ENCODE data around the gene XKR7. TPM values are rescaled to one million over a fixed set of nuclear protein-coding genes. Genes with fewer than 3 reads are reported as not detected.
"Not testable (repeated sequence)": the region's sequence is repeated elsewhere in the genome, so short reads cannot be mapped to it uniquely, and the experiment has no call there.

The XKR7 gene
- total and polyA plus RNA-seq, 10 of the 15 experiments (the other 5 are each of a cell fraction or from before 2014, with no cell fraction given): not detected

GRCh38 chr20:32033316-32033715, 65.4 kb downstream of the XKR7 start:
- in situ Hi-C loops (cut with MboI): loop anchor here (5.0 kb wide), 1 partner anchor 59 kb away; no protein-coding TSS in a partner anchor
- Histone ChIP-seq H3K36me3 (ENCODE audit: control insufficient read depth in 2 of 2, insufficient read depth in 2 of 2, low read length in 1 of 2) (no peaks in the 10 kb centered on the region), H3K79me2 (ENCODE audit: control insufficient read depth, insufficient read depth, low read length) (no peaks in the 10 kb centered on the region), H3K4me2 (ENCODE audit: control insufficient read depth, insufficient read depth) (no peak overlapping the region), H4K20me1 (ENCODE audit: control insufficient read depth, insufficient read depth) (no peaks in the 10 kb centered on the region), H3K27ac (ENCODE audit: control insufficient read depth, insufficient read depth) (no peak overlapping the region), H3K27me3 (replicated peaks in 1 of 2; ENCODE audit: control insufficient read depth in 2 of 2, insufficient read depth in 2 of 2, low read length in 1 of 2) (no peaks in the 10 kb centered on the region; a peak in 1 of 4 replicates), H3K9me3 (replicated peaks; ENCODE audit: control insufficient read depth, insufficient read depth, low read length) (peaks cover 5% of the 10 kb centered on the region; the same call in 2 of the 3 replicates), H3K9ac (ENCODE audit: control insufficient read depth, insufficient read depth, low read length) (no peak overlapping the region), H3K4me1 (ENCODE audit: control insufficient read depth, insufficient read depth, low read length) (peaks cover 28% of the 10 kb centered on the region), H2AFZ (ENCODE audit: control insufficient read depth, low read depth, low read length) (no peak overlapping the region), H3K4me3 (no peak overlapping the region)
- no peak for TF ChIP-seq HSF1 (IDR thresholded peaks at IDR 0.05; ENCODE audit: low read depth, low read length)
- no peak for TF ChIP-seq BACH1 (IDR thresholded peaks at IDR 0.05; ENCODE audit: borderline replicate concordance)
- no peak for TF ChIP-seq ATF3 (IDR thresholded peaks at IDR 0.05; ENCODE audit: borderline replicate concordance, extremely low read depth, low read depth, low read length)
- no peak for TF ChIP-seq TCF3 (IDR thresholded peaks at IDR 0.05; ENCODE audit: borderline replicate concordance, insufficient read depth, low read depth, low read length)
- TF ChIP-seq KDM1A (IDR thresholded peaks at IDR 0.05; ENCODE audit: borderline replicate concordance): no peak
- TF ChIP-seq PAX8 (IDR thresholded peaks at IDR 0.05): no peak
- no peak for ATAC-seq
- ChIA-PET SMC1A (ENCODE audit: uncharacterized antibody, unreplicated experiment) (interaction anchor here (0.6 to 10.2 kb wide), 8 partner anchors 10 to 180 kb away, joined by 3 to 344 read pairs (median 24); partner anchors contain the start of gene PDRG1), RAD21 (ENCODE audit: unreplicated experiment) (interaction anchor here (1.1 to 10.3 kb wide), 6 partner anchors 9 to 217 kb away, joined by 3 to 220 read pairs (median 8); partner anchors contain the start of gene HCK), CTCF (interaction anchor here (0.7 to 9.5 kb wide), 11 partner anchors 13 to 212 kb away, joined by 3 to 298 read pairs (median 13); partner anchors contain the start of genes HCK and TM9SF4), POLR2A (interaction anchor here (3.2 kb wide), 1 partner anchor 58 kb away, joined by 17 read pairs; no protein-coding TSS in a partner anchor)
- BruUV-seq (replicated peaks): no TSS peak
- FAIRE-seq: no peak
- intact Hi-C loops (cut with micrococcal nuclease; ENCODE audit: unreplicated experiment): loop anchor here (5.0 kb wide), 1 partner anchor 174 kb away; the partner anchor contains the start of genes PLAGL2 and POFUT1
- 0% methylated on average over 2 of the region's 2 CpGs for WGBS (ENCODE audit: insufficient coverage, insufficient replicate concordance, low lambda C conversion rate, missing lambda C conversion rate)
- DNase-seq (ENCODE audit: low read depth, low spot score): no peak

GRCh38 chr20:32033721-32034120, 65.8 kb downstream of the XKR7 start:
- H4K20me1 ChIP-seq (ENCODE audit: control insufficient read depth, insufficient read depth); BruUV-seq (replicated peaks); ATAC-seq; DNase-seq (ENCODE audit: low read depth, low spot score); H3K4me2 ChIP-seq (ENCODE audit: control insufficient read depth, insufficient read depth); H3K27me3 ChIP-seq (replicated peaks in 1 of 2; ENCODE audit: control insufficient read depth in 2 of 2, insufficient read depth in 2 of 2, low read length in 1 of 2); H3K4me3 ChIP-seq; H2AFZ ChIP-seq (ENCODE audit: control insufficient read depth, low read depth, low read length); H3K27ac ChIP-seq (ENCODE audit: control insufficient read depth, insufficient read depth); H3K9me3 ChIP-seq (replicated peaks; ENCODE audit: control insufficient read depth, insufficient read depth, low read length); FAIRE-seq; H3K9ac ChIP-seq (ENCODE audit: control insufficient read depth, insufficient read depth, low read length); H3K79me2 ChIP-seq (ENCODE audit: control insufficient read depth, insufficient read depth, low read length); H3K36me3 ChIP-seq (ENCODE audit: control insufficient read depth in 2 of 2, insufficient read depth in 2 of 2, low read length in 1 of 2): not testable (repeated sequence)
- WGBS (ENCODE audit: insufficient coverage, insufficient replicate concordance, low lambda C conversion rate, missing lambda C conversion rate): 59% methylated on average over 3 of the region's 3 CpGs
- RAD21 ChIA-PET (ENCODE audit: unreplicated experiment): interaction anchor here (1.1 to 10.3 kb wide), 10 partner anchors 8 to 218 kb away, joined by 3 to 220 read pairs (median 8); partner anchors contain the start of genes HCK and PDRG1
- intact Hi-C loops (cut with micrococcal nuclease; ENCODE audit: unreplicated experiment): loop anchor here (2.0 to 5.0 kb wide), 2 partner anchors 29 to 174 kb away; partner anchors contain the start of genes PLAGL2 and POFUT1
- in situ Hi-C loops (cut with MboI): loop anchor here (5.0 kb wide), 1 partner anchor 59 kb away; no protein-coding TSS in a partner anchor
- SMC1A ChIA-PET (ENCODE audit: uncharacterized antibody, unreplicated experiment): interaction anchor here (0.6 to 10.2 kb wide), 16 partner anchors 9 to 195 kb away, joined by 3 to 344 read pairs (median 12); partner anchors contain the start of genes HCK, PDRG1 and TM9SF4
- CTCF ChIA-PET: interaction anchor here (0.5 to 9.5 kb wide), 22 partner anchors 8 to 303 kb away, joined by 3 to 298 read pairs (median 8); partner anchors contain the start of genes HCK and TM9SF4
- H3K4me1 ChIP-seq (ENCODE audit: control insufficient read depth, insufficient read depth, low read length): peaks cover 28% of the 10 kb centered on the region
- POLR2A ChIA-PET: interaction anchor here (1.0 to 3.2 kb wide), 3 partner anchors 30 to 182 kb away, joined by 4 to 30 read pairs (median 17); no protein-coding TSS in a partner anchor

Data from GM12878 (cell line).